DMS 273 (cell line): ENCODE data around the gene RERE.
A peak's percentile ranks its signal among the peaks of the same experiment; 100 is the strongest.

ENCODE experiments used
- DNase-seq: peaks from one replicate; lab custom pipeline; 2025; ENCODE audit not compliant: unreplicated experiment; lab: John Stamatoyannopoulos, UW

The RERE gene

DNA sequence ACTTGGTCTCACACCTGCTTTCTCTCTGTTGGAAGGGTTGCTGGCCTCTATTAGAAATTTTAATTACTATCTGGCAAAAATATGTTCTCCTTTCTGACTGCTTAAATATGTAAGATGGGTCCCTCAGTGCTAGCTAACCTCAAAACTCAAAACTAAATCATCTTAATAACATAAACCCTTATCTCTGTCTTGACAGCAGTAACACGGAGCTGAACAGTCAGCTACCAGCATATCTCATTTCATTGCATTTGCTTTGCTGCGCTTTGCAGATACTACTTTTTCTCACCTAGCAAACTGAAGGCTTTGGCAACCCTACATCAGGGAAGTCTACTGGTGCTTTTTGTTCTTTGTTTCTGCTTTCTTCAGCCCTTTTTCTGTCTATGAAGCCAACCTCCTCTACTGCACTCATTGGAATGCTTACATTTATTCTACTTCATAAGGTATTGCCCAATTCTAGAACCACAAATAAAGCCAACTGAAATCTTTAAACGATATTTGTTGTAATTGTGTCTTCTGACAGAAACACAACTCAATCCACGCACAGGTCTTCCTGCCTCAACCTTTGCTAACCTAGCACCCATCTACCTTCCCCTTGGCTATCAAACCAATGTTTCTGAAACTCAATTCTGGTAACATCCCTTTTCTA, 95.6 kb downstream of the RERE start:
- DNase-seq: no peak

DNA sequence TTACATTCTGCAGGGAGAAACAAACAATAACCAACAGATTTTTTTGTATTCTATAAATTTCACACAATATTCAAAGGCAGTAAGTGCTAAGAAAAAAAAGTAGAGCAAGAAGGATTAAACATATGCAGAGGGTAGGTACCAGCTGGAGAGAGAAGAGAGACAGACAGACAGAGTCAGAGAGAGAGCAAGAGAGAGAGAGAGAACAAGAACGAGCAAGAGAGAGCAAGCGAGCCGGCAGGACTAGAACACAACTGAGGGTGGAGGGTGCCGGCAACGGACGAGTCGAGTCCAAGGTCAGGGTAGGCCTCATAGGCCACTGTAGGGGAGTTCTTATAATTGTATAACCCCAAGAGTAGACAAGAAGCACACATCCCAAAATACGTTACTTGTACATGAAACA, 97.1 kb downstream of the RERE start:
- no peak for DNase-seq

DNA sequence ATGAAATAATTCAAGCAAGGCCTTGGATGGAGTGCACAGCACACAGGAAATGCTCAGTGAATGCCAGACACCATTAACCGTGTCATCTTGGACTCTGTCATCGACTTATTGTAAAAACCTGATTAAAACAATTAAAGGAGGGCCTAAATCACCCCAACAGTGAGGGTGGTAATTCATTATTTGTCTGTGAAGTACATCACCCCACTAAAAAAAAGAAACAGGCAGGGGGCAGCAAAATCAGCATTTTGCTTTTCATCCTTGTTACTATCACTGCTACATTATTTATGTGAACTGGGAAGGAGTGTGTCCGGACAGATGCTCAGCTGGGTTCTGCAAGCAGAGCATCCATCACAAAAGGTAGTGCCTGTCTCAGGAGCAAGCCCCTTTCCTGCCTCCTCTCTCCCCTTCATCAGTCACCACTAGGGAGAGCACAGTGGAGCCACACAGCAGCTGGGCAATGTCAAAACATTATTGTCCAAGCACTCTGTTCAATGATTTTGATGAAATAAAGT, 98.5 kb downstream of the RERE start:
- peak; percentile 44 for DNase-seq

DNA sequence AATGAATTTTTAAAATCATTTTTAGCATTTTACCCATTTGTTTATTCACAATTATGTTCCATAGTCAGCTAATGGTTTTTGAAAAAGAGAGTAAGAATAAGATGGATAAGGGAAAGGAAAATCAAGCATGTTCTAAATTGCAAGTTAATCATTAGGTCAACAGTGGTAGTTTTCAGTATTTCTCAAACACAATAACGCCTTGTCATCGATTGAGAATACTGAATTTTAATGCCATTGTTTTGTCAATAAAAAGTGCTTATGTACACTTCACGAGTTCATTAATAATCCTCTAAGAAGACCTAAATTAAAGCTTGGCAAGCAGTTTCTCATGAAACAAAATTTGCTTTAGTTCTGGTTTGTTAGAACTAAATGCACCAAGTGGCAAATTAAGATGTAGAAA, 100.3 kb downstream of the RERE start:
- no peak for DNase-seq

DNA sequence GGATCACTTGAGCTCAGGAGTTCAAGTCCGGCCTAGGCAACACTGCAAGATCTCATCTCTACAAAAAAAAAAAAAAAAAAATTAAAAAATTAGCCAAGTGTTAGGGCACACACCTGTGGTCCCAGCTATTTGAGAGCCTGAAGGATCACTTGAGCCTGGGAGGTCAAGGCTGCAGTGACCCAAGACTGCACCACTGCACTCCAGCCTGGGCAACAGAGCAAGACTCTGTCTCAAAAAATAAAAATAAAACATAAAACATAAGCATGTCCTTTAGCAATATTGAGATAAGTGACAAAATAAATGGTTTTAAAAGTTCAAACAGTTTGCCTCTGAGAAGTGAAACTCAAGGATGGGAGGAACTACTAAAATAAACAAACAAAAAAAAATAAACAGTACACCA, 101.2 kb downstream of the RERE start:
- DNase-seq: no peak

DNA sequence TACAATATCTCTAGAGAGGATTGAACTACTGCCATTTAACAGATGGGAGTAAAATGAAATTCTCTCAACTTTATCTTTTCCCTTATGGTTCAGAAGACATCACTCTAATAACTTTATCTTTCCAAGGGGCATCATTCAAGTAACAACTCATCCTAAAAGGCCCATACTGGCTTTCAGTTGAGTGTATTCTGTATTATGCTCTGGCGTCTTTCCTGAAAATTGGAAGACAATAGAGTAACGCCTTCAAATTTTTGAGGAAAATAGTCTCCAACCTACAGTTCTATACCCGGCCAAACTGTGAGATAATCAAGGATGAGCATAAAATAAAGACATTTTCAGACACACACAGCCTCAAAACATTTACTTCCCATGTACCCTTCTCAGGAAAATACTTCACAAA, 103.3 kb downstream of the RERE start:
- no peak for DNase-seq

DNA sequence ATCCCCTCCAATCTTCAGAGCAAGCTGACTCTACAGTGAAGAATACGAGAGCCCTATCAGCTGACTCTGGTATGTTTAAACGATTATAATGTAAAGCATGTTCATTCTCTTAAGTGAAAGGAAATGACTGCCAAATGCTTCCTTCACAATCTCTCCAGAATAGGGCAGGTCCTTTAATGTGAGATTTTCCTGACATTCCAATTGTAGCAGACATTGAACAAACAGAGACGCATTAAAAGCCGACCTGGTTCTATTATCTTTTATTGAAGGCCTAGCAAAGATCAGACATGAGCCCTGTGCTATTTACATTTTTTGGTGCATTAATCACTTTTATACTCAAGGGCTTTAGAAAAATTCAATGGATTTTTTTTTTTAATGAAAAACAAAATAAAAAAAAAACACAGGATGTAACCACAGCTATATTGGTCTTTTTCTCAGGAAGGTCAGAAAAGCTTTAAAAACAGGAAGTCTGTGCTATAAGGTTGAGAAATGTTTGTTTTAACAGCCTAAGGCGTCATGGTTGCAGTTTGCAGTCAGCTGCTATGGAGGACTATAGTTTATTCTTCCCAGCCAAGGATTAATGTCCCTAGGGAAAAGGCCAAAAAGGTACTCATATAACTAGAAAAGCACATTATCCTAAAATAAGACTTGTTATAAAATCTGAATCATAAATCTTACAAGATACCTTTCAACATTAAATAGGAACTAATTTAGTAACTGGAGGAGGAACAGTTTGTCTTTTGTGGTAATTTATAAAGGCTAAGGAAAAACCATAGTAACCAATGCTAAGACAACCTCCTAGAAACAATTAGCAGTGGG, 104.8 kb downstream of the RERE start:
- peak; percentile 65 for DNase-seq

DNA sequence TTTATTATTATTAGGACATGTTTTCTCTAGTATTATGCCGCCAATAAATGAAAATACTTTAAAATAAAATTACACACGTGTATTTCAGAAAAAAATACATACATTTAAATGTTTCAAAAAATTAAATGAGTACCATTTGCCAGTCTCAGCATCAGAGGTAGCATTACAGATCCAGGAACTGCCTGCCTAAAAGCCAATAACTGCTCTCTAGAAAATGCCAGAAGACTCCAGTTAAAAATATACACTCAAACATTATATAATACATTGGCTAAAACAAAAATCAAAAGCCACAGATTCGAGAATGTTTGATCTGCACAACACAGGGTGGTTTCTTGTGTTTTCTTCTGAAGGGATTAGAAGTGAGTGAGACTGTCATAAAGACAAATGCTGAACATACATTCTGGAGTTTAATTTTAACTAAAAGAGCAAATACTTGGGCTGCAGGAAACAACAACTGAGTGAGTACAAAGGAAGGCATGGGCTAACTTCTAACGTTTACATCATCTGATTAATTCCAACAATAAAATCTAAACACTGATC, 105.5 kb downstream of the RERE start:
- DNase-seq: no peak

DNA sequence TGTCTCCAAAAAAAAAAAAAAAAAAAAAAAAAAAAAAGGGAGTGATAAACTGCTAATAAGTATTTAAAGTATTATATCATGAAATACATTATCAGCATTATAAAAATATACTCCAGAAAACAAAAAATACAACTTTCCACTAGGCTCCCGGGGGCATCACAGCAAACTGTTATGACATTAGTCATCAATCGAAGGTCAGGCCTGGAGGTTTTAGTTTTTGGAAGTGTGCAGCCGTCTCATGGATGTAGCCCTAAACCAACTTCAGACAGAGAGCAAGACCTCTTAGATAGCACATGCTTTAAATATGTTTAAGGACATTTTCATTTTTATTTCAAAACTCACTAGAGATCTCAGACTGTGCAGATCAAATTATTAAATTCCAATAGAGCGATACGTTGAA, 106.3 kb downstream of the RERE start:
- DNase-seq: no peak

DNA sequence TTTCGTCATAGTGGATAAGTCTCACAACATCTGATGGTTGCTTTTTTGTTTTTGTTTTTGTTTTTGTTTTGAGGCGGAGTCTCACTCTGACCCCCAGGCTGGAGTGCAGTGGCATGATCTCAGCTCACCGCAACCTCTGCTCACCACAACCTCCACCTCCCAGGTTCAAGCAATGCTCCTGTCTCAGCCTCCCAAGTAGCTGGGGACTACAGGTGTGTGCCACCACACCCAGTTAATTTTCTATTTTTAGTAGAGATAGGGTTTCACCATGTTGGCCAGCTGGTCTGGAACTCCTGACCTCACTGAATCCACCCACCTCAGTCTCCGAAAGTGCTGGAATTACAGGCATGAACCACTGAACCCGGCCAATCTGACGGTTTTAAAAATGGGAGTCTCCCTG, 109.2 kb downstream of the RERE start:
- DNase-seq: no peak

DNA sequence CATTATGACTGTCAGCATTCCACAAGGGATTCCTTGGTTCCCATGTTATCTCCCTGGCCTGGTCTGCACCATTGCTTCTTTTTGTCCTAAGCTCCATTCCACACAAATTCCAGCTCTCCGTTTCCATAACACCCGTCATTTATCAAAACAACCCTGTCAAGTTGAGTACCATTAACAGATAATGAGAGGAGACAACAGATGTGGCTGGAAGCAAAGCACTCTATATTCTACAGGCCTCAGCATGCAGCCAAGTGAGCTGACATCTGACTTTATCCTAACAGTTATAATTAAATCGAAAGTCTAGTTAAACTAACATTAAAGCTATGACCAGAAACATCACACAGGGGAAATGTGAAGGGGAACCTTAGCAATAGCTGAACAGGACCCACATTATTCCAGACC, 110.4 kb downstream of the RERE start:
- peak; percentile 96 for DNase-seq

DNA sequence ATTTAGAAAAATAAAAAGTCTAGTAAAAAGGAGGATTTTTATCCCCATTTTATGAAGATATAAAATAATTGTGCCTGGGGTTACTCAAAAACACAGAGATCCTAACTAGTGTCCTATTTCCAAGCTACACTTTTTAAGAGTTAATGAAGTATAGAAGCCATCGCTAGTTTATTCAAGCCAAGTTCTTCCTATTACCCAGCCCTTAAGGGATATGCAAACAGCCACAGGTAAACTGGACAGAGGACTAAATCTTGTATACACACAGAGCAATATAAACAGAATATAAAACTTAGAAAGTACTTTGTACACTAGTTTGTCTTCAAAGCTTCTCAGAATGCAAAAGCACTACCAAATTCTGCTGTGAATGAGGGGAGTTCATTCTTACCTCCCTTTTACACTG, 111.1 kb downstream of the RERE start:
- no peak for DNase-seq

DNA sequence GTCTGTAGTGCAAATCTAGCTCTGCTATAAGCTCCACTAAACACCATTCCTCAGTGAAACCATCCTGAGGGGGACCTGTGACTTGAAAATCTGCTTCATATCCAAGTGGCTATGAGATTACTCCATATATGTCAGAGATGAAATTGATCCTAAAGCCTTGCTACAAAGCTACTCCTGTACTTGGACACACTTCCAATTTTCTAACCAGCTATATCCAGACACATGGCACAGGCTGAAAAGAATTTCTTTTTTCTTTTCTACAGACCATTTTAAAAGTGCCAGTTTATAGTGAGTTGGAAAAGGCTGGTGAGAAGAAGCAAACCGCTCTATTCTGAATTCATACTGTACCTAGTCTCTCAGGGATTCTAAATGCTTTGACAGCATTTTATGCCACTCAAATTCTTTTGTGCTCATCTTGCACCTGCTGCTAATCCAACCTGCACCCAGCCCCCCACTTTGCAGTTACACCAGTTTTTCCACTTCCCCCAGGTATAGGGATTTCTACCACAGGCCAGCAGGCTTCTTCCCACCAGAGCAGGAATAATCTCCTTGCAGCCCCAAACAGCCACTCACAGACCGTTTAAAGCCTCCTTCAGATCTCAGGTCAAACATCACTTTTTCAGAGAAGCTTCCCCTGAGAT, 112.5 kb downstream of the RERE start:
- peak; percentile 30 for DNase-seq

DNA sequence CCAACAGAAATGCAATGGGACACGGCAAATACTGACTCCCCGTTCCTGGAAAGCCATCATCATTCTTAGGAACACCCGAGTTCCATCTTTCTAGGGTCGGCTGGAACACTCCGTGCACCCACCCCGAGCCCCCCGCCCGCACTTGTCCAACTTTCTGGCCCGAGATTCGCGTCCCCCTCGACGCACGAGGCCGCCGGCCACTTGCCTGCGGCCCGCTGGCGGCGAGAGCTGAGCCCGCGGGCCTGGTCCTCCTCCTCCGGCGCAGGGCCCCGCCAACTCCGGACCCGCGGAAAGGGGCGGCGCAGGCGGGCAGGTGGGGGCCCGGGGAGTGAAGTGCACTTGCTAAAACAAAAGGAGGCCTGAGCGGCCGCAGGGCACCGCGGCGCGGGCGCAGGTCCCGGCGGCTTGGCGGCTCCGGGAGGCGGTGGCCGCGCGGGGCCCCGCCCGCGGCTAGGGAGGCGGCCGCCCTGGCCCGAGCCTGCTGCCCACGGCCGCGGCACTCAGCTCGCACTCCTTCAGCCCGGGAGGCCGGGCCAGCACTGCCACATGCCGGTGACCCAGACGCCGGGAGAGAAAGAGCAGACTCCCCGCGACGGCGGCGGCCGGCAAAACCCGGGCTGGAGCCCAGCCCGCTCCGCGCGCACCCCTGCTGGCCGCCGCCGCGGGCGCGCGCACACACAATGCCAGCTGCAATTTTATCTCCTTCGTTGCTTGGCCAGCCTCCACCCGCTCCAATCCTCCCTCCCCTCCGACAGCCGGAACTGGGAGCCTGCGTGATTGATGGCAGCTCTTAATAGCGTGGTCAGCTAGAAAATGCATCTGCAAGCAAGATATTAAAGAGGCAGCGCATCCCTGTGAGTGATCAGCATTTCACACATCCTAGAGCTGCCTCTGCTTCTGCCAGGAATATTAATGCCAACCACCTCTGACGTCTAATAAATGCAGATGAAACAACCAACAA, 114.3 kb downstream of the RERE start:
- DNase-seq: peak; percentile 98

DNA sequence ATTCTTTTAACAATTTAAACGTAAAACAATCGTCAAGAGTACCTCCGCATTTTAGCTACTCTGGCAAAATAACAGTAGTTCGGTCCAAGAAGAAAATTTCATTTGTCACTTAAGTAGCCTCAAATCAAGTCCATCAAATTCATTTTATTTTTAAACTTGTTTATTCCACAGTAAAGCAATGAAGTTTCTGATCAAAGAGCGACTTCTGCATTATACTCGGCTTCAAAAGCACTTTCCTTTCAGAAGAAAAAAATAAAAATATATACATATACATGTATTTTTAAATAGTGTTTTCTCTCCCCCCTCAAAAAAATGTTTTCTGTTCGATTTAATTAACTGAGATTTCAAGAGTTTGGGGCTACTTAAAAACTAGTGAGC, 115.0 kb downstream of the RERE start:
- DNase-seq: no peak

DNA sequence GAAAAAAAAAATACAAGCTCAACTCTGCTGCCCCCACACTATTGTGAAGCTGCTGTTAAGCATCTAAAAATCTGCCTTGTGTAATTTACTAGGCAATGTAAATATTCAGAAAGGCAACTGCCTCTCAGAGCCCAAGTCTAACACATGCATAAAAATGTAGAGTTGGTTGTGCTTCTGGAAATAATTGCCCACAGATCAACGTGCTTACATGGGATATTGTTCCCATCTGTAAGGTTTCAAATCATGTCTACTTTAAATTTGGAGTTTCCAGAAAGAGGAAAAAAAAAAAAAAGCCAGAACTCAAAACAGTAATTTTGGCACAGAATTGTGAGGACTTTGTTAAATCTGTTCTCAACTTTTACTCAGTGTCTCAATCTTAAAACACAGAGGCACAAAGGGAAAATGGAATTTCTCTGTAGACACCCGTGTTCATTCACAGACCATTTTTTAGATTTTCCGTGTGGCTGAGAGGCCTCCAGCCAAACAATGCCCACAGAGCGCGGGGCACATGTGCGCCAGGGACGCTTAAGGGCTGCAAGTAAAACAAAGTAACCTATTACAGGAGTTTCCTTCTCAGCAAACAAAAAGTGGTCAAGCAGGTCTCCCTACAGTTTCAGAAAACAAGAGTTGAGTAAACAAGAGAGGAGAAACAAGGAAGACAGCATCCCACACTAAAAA, 115.5 kb downstream of the RERE start:
- DNase-seq: peak; percentile 70

DNA sequence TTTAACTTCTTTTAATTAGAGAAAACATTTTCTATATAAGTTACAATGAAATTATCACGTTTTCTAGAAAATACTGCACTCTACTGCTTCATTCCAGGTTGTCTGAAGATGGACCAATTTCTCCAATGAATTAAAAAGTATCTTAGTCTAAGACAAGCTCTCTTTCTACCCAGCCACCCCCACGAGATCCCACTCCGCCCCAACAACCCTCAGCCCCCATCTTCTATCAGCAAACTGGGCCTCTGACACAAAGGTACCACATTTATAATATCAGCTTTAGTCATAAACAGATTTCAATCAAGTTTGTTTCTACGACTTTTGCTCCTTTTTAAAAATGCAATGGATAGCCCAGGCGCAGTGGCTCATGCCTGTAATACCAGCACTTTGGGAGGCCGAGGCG, 117.8 kb downstream of the RERE start:
- DNase-seq: no peak

DNA sequence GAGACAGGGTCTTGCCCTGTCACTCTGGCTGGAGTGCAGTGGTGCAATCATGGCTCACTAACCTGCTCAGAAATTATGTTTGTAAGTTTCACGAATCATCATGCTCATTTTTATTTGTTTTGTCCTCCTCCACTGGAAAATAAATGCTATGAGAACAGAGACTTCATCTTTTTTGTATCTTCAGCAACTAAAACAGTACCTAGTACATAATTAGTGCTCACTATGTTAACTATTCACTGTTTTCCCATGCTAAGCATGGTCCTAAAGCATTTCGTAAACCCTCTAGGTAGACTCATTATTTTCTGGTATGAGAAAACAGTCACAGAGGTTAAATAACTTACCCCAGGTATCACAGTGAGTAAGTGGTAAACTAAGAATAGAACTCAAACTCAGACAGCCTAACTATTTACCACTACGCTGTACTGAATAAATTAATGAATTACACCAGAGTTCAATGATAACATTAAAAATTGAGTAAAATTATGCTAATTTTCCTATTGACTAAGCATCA, 118.4 kb downstream of the RERE start:
- DNase-seq: no peak

DNA sequence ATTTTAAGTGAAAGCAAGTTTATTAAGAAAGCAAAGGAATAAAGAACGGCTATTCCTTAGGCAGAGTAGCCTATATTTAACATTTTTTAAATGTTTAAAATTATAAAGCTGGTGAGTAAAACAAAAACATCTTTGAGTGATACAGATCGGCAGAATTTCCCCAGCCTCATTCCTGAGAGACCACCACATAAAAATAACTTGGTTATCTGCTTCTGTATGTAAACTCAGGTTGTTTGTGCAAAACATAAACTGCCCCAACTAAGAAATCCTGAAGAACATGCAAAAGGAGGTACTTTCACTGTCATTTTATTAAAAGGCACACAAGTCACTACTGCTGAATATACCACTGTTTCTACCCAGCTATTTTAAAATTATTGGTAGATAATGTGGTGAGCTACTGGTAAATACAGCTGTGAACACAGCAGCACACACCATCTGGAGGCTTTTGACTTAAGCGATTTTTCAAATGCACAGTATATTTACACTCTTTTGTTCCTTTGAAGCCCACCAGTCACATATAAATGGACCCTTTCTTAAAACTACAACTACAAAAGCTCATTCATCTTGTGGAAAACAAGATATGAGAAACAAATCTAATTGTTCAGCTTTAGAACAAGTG, 119.3 kb downstream of the RERE start:
- peak; percentile 24 for DNase-seq
